HG02571 (cell line): Measurements from ENCODE around the gene LRCH2.
"Not testable (repeated sequence)": the region's sequence is repeated elsewhere in the genome, so short reads cannot be mapped to it uniquely, and the experiment has no call there.

Experiments
- ATAC-seq: cut with Tn5 transposase; IDR thresholded peaks from one replicate; pipeline ENCODE4 v1.9.1; 2021; ENCODE audit warnings: mild to moderate bottlenecking, moderate library complexity; ENCODE audit not compliant: unreplicated experiment

Gene LRCH2

GRCh38 chrX:115214151-115214550, 19.7 kb downstream of the LRCH2 start:
- ATAC-seq, result no peak

DNA sequence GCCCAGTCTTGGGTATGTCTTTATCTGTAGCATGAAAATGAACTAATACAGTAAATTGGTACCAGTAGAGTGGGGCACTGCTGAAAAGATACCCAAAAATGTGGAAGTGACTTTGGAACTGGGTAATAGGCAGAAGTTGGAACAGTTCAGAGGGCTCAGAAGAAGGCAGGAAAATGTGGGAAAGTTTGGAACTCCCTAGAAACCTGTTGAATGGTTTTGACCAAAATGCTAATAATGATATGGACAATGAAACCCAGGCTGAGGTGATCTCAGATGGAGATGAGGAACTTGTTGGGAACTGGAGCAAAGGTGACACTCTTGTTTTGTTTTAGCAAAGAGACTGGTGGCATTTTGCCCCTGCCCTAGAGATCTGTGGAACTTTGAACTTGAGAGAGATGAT, 24.3 kb downstream of the LRCH2 start:
- ATAC-seq, result not testable (repeated sequence)

- ATAC-seq, result no peak
Observed at GRCh38 chrX:115204040-115204439, 29.9 kb downstream of the LRCH2 start.

DNA sequence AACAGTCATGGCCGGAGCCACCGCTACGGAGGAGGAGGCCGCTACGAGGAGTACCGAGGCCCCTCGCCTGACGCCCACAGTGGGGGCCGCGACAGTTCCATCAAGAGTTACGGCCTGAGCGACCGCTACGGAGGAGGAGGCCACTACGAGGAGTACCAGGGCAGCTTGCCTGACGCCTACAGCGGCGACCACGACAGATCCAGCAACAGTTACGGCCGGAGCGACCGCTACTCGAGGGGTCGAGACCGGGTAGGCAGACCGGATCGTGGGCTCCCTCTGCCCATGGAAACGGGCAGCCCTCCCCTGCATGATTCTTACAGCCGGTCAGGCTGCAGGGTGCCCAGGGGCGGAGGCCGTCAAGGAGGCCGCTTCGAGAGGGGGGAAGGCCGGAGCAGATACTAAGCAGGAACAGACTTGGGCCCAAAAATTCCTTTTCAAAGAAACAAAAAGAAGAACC, 41.6 kb downstream of the LRCH2 start:
- ATAC-seq, result no peak

- no peak for ATAC-seq
Observed at GRCh38 chrX:115191490-115192243, 42.2 kb downstream of the LRCH2 start.

- no peak for ATAC-seq
Observed at GRCh38 chrX:115190636-115191489, 43.0 kb downstream of the LRCH2 start.

DNA sequence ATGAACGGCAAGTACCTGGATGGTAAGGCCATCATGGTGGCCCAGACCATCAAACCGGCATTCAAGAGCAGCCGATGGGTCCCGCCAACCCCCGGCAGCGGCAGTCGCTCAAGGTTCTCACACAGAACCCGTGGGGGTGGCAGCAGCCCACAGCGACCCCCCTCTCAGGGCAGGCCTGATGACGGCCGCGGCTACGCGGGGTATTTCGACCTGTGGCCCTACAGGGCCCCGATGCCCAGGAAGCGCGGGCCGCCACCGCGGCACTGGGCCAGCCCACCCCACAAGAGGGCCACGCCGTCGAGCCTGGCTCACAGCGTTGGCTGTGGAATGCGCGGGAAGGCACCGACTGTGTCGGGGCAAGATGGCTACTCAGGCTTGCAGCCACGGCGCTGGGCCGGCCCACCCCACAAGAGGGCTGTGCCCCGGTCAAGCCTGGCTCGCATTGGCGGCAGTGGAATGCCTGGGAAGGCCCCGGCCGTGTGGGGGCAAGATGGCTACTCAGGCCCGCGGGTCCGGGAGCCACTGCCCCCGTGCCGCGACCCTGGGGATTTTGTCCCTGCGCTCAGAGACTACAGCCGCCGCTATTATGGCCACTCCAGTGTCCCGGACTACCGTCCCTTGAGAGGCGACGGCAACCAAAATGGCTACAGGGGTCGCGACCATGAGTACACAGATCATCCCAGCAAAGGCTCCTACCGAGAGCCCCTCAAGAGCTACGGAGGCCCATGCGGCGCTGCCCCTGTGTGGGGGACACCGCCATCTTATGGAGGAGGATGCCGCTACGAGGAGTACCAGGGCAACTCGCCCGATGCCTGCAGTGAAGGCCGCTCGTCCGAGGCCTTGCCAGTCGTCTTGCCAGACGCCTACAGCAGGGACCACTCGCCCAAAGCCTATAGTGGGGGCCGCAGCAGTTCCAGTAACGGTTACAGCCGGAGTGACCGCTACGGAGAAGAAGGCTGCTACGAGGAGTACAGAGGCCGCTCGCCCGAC, 44.0 kb downstream of the LRCH2 start:
- ATAC-seq, result no peak

- no peak for ATAC-seq
Observed at GRCh38 chrX:115189110-115189509, 44.8 kb downstream of the LRCH2 start, which contains the start of gene RBMXL3. Gene RBMXL3, plus strand, starts transcription at chrX:115189410. Its CDS starts 32 bp downstream, at chrX:115189442.

DNA sequence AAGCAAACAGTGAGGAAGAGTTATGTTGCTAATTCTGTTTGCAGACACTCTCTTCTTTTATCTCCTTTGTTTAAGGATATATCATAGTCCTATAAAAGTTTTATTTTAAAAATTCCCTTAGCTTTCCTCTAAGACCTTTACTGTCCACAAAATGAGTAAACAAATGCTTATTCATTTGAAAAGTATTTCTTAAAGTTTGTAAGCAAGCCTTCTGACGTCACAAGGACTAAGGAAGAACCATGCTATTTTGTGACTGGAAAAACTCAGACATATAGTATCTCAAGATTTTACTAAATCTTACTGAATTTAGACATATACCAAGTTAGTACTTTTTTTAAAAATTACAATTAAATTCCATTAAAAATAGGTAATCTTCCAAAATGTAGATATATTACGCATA, 49.9 kb downstream of the LRCH2 start:
- ATAC-seq, result no peak

DNA sequence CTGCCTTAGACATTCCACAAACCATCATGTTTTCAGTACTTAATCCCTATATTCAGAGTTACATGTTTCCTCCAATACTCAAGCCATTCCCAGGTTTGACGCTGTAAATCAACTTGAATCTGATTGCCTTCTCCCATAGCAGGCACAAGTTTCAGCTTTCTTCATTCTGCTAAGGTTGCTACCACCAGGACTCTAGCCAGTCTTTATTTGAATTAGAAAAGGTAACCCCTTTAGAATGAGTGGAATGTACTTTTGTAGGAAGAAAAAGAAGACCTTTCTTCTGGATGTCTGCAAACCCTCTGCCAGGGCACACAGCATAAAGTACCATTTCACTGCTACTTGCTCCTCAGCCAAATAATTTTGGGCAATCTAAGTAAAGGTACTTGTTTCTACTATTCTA, 55.4 kb downstream of the LRCH2 start:
- ATAC-seq, result no peak

DNA sequence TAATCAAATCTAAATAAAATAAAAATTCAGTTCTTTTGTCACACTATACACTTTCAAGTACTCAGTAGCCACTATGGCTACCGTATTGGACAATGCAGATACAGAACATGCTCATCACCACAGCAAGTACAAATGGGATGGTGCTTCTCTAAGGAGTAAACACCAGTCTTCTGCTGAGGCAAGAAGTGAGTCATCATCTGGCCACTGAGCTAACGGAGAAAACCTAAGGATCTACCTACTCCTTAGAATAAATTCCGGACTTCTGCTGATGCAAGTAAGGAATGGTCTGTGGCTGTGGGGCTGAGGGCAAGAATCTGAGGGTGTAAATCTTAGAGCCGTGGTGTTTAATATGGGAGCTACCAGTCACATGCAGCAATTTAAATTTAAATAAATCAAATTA, 56.0 kb downstream of the LRCH2 start:
- no peak for ATAC-seq

DNA sequence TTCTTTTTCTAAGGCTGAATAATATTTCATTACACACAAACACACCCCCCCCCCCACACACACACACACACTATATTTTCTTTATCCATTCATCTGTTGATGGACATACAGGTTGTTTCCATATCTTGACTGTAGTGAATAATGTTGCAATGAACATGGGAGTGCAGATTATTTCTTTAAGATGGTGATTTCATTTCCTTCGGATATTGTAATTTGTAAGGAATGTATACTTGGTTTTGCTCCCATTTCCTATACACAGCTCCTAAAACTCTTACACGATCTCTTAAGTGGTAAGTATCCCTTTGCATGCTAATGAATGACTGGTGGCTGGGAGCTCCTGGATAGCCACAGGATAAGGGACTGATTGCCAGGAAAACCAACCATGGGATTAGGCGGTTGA, 59.3 kb downstream of the LRCH2 start:
- ATAC-seq, result no peak

DNA sequence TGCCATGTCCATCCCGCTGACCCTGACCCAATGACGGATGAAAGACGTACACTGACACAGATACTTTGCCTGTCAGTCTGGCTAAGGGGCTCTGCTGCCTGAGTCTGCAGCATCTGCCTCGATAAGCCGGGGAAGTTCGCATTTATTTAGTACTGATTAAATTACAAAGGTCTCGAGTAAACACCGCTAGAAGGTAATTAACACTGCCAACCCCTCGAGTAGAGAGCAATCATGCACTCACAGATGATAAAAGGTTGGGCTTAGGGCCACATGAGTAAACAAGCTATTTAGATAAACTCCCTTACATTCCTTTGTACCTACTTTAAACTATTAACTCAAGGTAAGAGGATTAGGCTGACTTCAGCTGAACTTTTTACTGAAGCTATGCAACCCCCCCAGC, 60.7 kb downstream of the LRCH2 start:
- ATAC-seq, result no peak

- ATAC-seq, result no peak
Observed at GRCh38 chrX:115147220-115147619, 86.7 kb downstream of the LRCH2 start.

DNA sequence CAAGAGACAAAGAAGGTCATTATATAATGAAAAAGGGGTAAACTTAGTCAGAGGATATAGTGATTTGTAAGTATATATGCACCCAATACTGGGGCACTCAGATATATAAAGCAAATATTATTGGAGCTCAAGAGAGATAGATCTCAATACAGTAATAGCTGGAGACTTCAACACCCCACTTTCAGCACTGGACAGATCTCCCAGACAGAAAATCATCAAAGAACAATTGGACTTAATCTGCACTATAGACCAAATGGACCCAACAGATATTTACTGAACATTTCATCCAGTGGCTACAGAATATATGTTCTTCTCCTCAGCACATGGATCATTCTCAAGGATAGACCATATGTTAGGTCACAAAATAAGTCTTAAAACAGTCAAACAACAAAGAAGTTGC, 91.8 kb downstream of the LRCH2 start:
- ATAC-seq, result no peak

DNA sequence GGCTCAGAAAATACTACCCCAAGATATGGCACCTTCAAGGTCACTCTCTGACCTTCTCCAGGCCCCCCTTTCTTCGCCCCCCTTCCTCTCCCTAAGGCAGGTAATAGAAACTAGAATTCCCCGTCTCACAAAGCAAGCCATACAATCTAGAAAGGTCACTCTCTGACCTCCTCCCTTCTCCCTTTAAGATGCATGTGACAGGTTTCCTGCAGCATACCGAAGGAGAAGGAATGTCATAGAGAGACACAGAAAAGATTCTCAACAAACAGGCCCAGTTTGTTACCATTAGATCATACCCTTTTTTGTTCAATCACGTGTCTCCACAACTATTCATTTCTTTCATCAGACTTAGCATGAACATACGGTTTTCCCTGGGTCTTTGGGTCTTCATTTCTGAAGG, 95.9 kb downstream of the LRCH2 start:
- no peak for ATAC-seq

DNA sequence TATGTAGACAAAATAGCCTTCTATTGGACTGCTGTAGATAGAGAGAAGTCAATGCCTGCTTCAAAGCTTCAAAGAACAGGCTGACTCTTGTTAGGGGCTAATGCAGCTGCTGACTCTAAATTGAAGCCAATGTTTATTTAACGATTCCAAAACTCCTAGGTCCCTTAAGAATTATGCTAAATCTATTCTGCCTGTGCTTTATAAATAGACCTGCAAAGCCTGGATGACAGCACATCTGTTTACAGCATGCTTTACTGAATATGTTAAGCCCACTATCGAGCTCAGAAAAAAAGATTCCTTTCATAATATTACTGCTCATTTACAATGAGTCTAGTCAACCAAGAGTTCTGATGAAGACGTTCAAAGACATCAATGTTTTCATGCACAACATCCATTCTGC, 99.5 kb downstream of the LRCH2 start:
- no peak for ATAC-seq

- ATAC-seq, result no peak
Observed at GRCh38 chrX:115112411-115112810, 121.5 kb downstream of the LRCH2 start.

DNA sequence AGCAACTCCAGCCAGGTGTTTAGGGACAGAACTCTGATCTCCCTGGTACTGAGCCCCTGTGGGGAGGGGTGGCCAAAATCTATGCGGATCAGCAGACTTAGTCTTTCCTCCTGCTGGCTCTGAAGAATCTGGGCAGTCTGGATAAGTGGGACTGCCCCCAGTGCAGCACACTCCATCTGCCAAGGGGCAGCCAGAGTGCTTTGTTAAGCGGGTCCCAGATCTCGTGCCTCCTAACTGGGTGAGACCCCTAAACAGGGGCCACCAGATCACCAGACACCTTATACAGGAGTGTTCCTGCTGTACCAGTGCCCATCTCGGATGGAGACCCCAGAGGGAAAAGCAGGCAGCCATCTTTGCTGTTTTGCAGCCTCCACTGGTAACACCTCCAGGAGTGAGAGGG, 135.0 kb downstream of the LRCH2 start:
- ATAC-seq, result no peak

DNA sequence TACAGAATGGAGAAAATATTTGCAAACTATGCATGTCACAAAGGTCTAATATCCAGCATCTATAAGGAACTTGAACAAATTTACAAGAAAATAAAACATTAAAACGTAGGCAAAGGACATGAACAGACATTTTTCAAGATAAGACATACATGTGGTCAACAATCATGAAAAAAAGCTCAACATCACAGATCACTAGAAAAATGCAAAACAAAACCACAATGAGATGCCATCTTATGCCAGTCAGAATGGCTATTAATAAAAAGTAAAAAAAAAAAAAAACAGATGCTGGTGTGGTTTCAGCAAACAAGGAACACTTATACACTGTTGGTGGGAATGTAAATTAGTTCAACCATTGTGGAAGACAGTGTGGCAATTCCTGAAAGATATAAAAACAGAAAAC, 140.7 kb downstream of the LRCH2 start:
- no peak for ATAC-seq

GRCh38 chrX:115089419-115089818, 144.5 kb downstream of the LRCH2 start:
- ATAC-seq, result no peak
